ENCODE results near the gene COL11A1.
"Not testable (repeated sequence)": the region's sequence is repeated elsewhere in the genome, so short reads cannot be mapped to it uniquely, and the experiment has no call there.

COL11A1 gene

DNA sequence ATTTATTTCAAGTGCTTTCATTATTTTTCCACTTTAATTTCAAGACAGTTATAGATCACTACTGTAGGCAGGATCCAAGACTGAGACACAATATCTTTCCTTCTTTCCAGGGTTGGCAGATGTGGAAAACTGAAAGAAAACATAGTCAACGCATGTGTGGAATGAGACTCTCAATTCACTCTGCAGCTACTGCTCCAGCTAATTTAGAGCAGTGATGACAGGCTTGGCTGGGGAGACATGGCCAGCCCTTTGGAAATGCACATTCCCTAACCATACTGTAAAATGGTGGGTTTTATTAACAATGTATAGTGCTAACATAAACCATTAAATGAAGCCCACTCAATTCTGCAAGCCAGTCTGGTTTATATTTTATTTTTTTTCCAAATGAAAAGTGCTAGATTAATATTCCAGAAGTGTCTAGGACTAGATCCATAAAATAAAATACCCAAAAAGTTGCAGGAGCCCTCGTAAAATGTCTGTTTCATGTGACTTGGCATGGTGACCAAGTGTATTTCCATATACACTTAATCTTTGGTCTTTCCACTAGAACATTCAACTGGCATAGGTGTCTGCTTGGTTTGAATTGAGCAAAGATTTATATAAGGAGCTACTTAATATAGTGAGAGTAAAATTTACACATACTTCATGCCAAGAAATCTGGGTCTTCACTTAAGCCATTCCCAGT lies 32.9 kb downstream of the COL11A1 start:
- no peak for DNase-seq

DNA sequence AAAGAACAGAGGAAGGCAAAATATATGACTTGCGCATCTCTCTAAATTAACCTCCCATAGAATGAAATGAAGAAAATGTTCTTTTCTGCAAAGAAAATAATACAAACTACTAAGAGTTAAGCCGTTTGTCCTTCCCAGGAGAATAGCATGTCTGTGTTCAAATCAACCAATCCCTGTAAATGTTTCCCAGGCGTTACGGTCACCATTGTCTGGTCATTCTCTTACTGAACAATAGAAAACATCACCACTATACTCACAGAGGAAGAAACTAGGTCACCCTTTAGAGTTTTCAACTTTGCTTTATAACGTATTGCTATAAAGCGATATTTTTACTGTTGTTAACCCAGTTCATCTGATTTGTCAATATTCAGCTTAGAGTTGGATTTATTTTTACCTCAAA lies 34.1 kb downstream of the COL11A1 start:
- DNase-seq, result no peak

DNA sequence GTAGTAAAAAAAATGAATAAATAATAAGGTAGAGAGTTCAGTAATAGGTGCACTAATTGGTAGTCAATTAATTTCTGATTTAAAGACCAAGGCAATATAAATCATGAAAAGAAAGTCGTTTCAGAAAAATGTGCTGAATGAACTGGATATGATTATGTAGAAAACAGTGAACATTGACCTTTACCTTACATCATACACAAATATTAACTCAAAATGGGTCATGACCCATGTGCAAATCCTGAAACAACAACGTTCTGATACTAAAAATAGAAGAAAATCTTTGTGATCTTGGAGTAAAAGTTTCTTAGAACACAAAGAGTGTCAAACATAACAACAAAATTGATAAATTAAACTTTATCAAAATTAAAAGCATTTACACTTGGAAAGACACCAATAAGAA lies 39.1 kb downstream of the COL11A1 start:
- no peak for DNase-seq

DNA sequence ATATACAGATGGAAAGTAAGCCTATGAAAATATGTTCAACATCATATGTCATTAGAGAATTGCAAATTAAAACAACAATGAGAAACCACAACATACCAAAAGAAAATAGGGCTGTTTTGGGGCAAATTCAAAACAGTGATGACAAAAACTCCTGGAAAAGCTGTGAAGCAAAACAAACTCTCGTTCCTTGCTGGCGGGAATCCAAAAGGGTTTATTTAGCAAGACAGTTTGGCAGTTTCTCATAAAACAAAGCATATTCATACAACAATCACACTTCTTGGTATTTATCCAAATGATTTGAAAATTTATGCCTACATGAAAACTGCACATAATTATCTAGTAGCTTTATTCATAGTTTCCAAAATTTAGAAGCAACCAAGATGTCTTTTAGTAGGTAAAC lies 44.4 kb downstream of the COL11A1 start:
- DNase-seq, result no peak

DNA sequence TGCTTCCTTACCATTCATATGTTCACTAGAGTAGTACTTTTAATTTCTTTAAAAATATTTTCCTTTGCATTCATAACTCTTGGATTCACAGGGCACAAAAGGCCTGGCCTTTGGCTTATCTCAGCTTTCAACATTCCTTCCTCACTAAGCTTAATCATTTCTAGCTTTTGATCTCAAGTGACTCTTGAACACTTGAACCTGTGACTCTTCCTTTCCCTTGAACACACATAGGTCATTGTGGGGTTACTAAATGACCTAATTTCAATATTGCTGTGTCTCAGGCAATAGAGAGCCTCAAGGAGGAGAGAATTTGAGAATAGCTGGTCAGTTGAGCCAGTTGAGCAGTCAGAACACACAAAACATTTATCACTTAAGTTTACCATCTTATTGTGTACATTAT lies 49.9 kb downstream of the COL11A1 start:
- DNase-seq, result no peak

DNA sequence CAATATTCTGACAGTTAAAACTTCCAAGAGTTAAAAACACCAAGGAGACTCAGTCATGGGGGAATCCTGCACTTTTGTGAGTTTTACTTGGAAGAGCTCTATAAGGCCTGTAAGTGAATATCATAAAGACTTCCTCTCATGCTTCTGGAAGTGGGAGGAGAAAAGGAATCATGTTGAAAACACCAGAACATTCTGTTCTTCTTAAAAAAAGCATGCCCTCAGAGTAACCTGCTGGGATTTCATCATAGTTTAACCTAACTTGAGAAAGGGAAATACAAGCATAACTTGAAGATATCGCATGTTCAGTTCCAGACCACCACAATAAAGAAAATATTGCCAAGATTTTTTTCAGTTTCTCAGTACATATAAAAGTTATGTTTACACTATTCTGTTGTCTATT lies 51.9 kb downstream of the COL11A1 start:
- no peak for DNase-seq

DNA sequence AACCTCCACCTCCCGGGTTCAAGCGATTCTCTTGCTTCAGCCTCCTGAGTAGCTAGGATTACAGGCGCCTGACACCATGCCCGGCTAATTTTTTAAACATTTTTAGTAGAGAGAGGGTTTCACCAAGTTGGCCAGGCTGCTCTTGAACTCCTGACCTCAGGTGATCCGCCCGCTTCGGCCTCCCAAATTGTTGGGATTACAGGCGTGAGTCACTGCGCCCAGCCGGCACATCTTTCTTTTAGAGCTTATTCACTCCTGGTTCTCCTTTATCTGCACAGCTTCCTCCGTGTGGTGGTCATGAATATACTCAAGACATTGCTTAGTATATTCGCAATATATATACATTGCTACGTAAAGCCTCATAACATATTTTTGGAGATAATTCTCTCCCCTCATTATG lies 80.2 kb downstream of the COL11A1 start:
- not testable (repeated sequence) for DNase-seq

DNA sequence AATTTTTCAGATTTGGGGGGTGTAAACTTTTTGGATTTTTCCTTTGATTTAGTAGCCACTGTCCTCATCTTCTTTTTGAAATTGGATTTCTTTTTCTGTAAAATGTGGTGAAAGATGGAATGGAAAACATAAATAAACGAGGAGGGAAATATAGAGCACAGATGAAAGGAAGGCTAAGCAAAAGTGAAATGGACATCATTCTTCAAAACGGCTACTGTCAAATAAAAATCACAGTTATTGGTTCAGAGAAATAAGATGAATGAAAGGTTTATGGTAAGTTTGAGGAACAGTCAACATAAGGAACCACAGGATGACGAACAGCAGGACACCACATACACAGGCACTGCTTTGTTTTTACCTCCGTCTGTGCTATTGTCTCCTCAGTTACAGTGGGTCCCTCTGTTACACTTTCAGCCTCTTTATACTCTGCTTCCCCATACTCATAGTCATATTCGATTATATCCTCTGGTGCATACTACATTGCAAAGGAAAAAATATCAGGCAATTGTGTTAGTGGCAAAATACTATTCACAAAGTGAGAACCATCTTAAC lies 82.4 kb downstream of the COL11A1 start:
- no peak for DNase-seq

DNA sequence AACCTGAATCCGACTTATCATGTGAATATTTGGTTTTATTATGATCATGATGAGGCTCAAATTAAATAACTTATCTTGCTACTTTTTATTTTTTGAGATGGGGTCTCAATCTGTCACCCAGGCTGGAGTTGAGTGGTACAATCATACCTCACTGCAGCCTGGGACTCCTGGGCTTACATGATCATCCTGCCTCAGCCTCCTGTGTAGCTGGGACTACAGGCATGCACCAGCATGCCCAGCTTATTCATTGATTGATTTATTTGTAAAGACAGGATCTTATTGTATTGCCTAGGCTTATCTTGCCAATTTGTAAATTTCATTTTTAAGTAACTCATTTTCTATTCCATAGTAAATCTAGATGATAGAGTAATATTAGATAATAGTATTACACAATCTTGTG lies 84.3 kb downstream of the COL11A1 start:
- no peak for DNase-seq

DNA sequence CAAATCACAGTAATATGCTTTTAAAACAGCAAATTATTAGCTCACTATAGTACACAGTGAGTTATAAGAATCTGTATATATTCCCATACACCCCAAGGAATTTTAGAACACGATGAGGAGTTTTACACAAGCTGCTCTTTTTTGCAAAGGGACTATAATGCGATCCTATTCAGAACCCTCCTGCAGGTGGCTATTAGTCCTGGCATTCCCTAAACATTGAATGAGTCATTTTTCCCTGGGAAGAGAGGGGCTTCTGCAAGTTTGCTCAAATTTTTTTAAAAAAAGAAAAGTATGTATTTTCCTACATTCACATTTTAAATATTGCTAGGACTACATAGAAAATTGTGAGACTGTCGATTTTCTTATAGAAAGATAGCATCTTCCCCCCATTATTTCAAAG lies 106.3 kb downstream of the COL11A1 start:
- DNase-seq, result no peak

DNA sequence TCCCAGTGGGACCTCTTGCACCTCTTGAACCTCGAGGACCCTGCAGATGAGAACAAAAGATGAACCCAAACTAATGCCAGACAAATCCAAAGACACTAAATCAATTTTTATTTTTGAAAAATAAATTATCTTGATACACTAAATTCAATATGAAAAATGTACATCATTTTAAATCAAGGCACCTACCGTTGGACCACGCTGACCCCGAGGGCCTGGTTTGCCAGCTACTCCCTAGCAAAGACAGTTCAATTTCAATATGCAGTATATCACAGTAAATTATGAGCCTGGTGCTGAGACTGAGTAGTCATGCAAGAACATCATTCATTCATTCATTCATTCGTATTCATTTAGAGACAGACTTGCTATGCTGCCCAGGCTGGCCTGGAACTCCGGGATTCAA lies 129.4 kb downstream of the COL11A1 start:
- no peak for DNase-seq

DNA sequence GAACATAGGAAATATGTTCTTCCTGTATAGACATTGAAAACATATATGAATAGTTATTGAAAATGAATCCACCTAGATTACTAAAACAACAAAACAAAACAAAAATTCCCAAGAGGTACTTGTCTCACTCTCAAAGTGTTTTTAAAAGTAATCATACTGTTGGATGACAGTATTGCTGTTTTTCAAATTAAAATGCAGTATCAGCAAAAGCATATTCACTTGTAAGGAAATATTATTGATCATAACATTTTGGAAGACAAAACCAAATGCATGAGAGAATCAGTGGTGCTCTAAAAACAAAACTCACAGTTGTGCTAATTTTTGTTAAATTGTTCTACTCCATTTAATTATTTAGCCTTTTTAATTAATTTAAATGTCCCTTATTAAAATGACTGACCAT lies 131.0 kb downstream of the COL11A1 start:
- no peak for DNase-seq

DNA sequence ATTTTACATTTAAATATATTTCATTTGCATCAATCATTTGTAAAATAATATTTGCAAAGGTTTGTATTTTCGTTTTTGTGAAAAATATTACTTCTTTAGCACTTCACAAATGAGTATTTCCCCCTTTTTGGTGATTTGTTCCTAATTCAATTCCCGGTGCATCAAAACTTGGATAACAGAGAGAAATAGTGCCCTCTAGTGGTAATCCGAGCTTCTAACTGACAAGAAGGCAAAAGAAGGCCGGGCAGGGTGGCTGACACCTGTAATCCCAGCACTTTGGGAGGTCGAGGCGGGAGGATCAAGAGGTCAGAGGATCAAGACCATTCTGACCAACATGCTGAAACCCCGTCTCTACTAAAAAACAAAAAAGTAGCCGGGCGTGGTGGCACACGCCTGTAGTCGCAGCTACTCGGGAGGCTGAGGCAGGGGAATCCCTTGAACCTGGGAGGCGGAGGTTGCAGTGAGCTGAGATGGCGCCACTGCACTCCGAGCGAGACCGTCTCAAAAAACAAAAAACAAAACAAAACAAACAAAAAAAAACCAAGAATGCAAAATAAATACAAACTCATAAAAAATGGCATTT lies 137.7 kb downstream of the COL11A1 start:
- no peak for DNase-seq

DNA sequence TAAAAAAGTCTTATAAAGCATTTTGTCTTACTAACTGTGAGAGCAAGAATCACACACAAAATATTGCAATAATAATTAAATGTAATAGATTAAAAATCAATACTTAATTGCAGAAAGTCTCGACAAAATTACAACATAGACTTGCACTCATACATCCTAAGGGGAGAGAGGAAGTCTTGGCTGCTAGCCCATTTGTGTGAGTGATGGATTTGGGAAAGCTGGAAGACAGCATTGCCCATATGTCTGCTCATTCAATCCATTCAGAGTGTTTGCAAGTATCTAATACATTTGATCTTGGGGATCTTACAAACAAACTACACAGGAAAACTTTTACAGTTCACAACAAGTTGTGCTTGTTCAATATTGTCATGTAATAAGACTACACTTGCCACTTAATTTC lies 140.5 kb downstream of the COL11A1 start:
- DNase-seq, result no peak

DNA sequence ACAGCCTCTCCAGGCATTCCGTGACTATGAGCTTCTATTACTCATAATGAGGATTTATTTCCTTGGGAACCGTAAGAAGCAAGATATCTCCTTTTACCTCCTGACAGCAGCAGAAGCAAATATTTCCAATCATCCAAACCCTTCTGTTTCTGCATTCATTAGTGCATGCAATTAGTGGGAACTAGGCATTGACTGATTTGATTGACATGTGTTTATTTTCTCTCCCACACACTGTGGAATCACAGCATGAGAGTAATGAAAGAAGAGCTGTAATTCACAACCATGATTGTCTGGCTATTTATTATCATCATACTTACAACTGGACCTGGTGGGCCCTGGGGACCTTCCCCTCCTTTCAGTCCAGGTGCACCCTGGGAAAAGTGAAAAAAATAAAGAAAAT lies 146.8 kb downstream of the COL11A1 start:
- DNase-seq, result no peak

DNA sequence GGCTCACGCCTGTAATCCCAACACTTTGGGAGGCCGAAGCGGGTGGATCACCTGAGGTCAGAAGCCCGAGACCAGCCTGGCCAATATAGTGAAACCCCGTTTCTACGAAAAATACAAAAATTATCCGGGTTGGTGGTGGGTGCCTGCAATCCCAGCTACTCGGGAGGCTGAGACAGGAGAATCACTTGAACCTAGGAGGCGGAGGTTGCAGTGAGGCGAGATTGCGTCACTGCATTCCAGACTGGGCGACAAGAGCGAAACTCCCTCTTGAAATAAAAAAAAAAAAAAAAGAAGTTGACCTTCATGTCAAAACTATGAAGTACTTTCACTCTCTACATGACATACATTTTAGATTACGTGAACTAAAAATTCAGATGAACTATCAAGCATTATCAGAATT lies 153.7 kb downstream of the COL11A1 start:
- no peak for DNase-seq

DNA sequence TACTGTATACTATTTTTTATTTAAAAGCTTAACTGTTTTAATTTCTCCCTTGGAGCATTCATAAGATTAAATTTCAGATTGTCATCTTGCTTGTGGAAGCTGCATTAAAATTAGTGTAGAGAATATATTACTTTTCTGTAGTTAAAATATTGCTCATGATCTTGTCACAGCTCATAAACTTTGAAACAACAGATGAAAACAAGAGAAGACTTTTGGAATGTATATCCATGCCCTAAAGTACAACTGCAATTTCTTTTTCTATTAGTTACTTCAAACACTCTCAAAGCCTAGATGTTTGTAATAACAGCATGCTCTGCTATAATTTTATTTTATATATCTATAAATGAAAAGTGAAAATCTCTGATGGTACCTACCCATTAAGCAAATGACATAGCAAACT lies 155.9 kb downstream of the COL11A1 start:
- DNase-seq, result no peak

DNA sequence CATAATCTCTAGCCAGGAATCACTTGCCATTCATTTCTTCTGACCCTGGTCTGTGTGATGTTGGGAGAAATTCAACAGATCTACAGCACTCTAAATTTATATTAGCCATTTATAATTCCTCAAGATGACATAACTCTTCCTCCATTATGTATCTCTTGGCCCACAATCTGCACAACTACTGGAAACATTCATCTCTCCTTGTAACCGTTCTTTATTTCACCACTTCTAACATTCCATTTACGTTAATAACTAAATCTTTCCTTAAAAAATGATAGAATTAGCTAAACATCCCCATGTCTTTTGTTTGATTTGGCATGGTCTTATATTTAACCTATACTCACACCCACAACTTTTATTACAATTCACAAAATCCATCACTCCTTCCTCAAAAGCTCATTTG lies 166.0 kb downstream of the COL11A1 start:
- no peak for DNase-seq

DNA sequence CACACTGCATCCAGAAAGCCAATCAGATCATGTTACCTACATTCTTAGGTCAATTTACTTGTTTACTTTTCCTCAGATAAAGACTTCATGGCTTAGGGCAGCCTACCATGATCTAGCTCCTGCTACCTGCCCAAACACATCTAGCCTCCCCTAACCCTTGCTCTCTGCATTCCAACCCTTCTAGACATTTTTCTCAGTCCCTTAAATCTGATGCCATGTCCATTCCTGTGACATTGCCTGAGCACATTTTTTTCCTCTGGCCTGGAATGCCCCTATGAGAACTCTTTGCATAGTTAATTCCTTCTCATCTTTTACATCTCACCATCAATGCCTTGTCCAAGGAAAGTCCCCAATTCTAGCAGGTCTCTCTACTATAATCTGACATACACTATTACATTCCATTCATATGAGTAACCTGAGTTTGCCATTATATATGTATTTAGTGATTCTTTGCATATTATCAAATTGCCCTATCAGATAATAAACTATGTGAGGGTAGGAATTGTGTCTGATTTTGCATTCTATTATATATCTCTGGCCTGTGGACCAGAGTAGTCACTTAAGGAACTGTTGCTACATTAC lies 166.9 kb downstream of the COL11A1 start:
- no peak for DNase-seq

DNA sequence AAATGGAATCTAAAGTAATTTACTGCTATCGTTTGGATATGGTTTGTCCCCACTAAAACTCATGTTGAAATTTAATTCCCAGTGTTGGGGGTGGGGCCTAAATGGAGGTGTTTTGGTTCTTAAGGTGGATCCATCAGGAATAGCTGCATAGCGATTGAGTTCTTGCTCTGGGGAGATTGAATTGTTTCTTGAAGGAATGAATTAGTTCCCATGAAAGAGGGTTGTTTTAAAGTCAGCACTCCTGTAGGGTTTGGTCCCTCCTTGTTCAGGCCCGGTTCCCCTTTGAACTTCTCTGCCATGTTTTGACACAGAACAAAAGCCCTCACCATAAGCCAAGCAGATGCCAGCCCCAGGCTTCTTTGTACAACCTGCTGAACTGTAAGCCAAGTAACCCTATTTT lies 170.9 kb downstream of the COL11A1 start:
- no peak for DNase-seq

DNA sequence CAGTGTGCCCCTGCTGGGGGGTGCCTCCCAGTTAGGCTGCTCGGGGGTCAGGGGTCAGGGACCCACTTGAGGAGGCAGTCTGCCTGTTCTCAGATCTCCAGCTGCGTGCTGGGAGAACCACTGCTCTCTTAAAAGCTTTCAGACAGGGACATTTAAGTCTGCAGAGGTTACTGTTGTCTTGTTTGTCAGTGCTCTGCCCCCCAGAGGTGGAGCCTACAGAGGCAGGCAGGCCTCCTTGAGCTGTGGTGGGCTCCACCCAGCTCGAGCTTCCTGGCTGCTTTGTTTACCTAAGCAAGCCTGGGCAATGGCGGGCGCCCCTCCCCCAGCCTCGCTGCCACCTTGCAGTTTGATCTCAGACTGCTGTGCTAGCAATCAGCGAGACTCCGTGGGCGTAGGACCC lies 175.0 kb downstream of the COL11A1 start:
- DNase-seq, result not testable (repeated sequence)

DNA sequence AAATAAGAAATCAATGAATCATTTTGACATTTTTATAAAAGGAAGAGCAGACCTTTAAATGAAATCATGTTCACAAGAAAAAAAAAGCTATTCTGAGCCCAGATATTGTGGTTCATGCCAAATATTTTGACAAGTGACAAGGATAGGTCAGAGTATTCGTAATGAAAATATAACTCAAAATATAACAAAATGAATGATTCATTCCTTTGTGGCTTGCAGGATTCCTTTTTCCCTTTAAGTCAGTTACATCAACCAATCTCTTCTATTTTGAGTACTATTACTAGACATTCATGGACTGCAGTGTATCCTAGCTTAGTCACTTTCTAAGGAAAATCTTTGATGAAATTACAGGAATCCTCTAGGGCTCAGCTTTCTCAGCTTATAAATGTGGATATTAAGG lies 188.7 kb downstream of the COL11A1 start:
- no peak for DNase-seq

DNA sequence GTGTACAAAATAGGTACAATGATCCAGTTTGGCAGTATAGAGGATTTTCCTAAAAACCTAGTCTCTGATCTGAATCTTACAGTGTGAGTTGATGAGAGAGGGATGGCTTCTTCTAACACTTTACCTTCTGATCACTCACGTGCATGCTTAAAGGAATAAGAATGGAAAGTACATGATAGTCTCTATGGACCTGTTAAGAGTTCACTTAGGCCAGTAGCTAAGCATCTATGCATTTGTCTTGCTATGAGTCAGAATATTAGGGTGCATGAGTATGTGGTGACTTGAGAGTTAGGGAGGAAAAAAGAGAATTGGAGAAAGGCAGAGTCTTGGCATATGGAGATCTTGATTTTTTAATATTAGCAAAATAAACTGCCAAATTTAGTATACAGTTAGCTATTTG lies 206.3 kb downstream of the COL11A1 start:
- no peak for DNase-seq

DNA sequence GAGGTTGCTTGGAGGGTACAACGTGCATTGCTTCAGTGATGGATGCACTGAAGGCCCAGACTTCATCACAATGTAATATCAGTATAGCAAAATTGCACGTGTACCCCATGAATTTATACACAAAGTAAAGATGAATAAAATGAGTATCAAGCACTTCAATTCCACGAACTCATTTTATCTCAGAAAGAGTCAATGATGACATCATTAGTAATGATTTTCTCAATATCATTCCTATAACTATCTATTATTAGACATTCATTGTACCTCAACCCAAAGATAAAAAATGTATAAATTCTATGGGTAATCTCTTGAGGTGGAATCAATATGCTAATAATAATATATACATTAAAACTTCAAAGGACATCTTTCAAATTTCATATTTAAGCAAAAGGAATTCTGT lies 208.4 kb downstream of the COL11A1 start:
- DNase-seq, result no peak

DNA sequence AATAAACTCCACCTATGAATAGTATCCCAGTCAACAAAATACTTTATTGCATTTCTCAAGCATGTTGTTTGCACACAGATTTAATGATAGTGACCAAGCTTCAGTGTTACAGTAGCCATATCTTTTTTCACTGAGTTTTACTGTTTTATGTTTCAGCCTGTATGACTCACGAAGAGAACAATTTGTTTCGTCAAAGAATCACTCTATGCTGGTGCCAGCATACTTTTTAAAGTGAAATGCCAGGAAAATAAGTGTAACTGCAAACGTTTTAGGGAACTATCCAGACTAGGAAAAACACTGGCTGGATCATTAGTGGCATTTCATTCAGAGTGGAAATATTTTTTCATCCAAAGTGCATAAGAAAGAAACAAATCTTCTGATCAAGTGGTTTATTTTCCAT lies 210.8 kb downstream of the COL11A1 start:
- DNase-seq, result no peak
